ENCODE data around the gene RAD51AP1. TPM values are rescaled to one million over a fixed set of nuclear protein-coding genes. Genes with fewer than 3 reads are reported as not detected.
A peak's percentile ranks its signal among the peaks of the same experiment; 100 is the strongest.

The RAD51AP1 gene
- total RNA-seq, 4 donors from 2014 or later = 0.61 to 2.7 (median 1.5) TPM

GRCh38 chr12:4603946-4604345 lies 65.3 kb downstream of the RAD51AP1 start:
- 16 to 37% methylated on average over 1 of the region's 1 CpG for WGBS, 2 donors
- intact Hi-C loops (cut with DNase I; ENCODE audit: low total_unique reads) = no loop called here
- DNase-seq (ENCODE audit: low spot score in 2 of 2) = no peak
- TF ChIP-seq POLR2A (IDR thresholded peaks at IDR 0.05) = no peak
- TF ChIP-seq, protein P1, sequence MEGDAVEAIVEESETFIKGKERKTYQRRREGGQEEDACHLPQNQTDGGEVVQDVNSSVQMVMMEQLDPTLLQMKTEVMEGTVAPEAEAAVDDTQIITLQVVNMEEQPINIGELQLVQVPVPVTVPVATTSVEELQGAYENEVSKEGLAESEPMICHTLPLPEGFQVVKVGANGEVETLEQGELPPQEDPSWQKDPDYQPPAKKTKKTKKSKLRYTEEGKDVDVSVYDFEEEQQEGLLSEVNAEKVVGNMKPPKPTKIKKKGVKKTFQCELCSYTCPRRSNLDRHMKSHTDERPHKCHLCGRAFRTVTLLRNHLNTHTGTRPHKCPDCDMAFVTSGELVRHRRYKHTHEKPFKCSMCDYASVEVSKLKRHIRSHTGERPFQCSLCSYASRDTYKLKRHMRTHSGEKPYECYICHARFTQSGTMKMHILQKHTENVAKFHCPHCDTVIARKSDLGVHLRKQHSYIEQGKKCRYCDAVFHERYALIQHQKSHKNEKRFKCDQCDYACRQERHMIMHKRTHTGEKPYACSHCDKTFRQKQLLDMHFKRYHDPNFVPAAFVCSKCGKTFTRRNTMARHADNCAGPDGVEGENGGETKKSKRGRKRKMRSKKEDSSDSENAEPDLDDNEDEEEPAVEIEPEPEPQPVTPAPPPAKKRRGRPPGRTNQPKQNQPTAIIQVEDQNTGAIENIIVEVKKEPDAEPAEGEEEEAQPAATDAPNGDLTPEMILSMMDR (IDR thresholded peaks at IDR 0.05) = no peak
- no peak overlapping the region for H3K4me3 ChIP-seq (ENCODE audit: low read depth, poor library complexity, severe bottlenecking)

DNA sequence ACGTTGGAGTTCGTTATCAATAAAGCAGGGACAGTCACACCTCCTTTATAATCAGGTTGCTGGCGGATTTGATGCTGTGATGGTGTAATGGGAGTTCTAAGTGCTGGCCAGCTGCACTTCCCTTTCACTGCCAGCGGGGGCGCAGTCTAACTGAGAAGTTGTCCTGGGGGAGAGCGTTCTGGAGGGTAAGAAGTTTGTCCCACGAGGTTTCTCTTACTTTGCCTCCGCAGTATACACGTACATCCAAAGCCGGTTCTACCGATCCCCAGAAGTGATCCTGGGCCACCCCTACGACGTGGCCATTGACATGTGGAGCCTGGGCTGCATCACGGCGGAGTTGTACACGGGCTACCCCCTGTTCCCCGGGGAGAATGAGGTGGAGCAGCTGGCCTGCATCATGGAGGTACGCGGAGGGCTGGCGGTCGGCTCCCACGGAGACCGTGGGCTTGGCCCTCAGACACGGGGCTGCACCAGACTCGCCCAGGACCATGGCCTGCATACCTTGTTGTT lies 66.0 kb downstream of the RAD51AP1 start:
- peak; percentile 81 to 95 for DNase-seq (ENCODE audit: low spot score in 2 of 2)
- H3K4me3 ChIP-seq (ENCODE audit: low read depth, poor library complexity, severe bottlenecking) = peak overlapping the region; percentile 81
- no peak for TF ChIP-seq POLR2A (IDR thresholded peaks at IDR 0.05)
- TF ChIP-seq, protein P1 (IDR thresholded peaks at IDR 0.05) = peak in 1 of 3 donors; percentile 65
- 1% methylated on average over 24 to 25 of the region's 25 CpGs for WGBS, 2 donors
- intact Hi-C loops (cut with DNase I; ENCODE audit: low total_unique reads) = no loop called here

DNA sequence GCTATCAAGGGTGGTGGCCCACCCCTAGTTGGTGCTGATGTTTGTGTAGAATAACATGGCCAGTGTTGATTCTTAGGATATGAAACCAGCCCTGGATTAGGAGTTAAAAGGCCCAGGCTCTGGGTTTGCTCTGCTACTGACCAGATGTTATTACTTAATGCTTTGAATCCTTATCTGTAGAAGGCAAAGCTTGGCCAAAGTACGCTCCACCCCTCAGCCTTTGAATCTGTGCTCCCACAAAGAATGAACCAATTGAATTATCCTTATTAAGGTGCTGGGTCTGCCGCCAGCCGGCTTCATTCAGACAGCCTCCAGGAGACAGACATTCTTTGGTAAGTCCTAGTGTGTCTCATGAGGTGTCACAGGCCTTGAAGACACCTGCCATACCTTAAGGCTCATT lies 68.4 kb downstream of the RAD51AP1 start:
- TF ChIP-seq, protein P1 (IDR thresholded peaks at IDR 0.05) = no peak
- TF ChIP-seq POLR2A (IDR thresholded peaks at IDR 0.05) = no peak
- no peak for DNase-seq (ENCODE audit: low spot score in 2 of 2)
- intact Hi-C loops (cut with DNase I; ENCODE audit: low total_unique reads) = no loop called here
- no peak overlapping the region for H3K4me3 ChIP-seq (ENCODE audit: low read depth, poor library complexity, severe bottlenecking)
- 68 to 70% methylated on average over 3 of the region's 3 CpGs for WGBS, 2 donors

DNA sequence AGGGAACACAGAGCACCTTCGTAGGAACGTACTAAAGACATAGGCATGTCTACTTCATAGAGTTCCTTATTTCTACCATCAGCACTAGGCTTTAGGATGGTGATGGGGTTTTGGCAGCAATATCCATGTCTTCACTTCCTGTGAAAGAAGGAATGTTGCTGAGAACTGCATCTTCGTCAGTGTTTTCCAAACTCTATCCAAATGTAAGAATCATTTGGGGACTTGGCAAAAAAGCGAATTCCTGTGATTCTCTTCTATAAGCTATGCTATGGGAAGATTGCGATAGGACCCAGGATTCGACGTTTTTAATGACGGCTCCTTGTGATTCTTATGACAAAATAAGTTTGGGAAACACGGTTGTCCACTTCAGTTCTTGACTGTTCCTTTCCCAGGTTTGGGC lies 70.4 kb downstream of the RAD51AP1 start:
- TF ChIP-seq, protein P1 (IDR thresholded peaks at IDR 0.05) = no peak
- no peak for TF ChIP-seq POLR2A (IDR thresholded peaks at IDR 0.05)

More for the DNA sequence above, 70.4 kb downstream of the RAD51AP1 start:
- 91 to 94% methylated on average over 9 of the region's 9 CpGs for WGBS, 2 donors
- DNase-seq (ENCODE audit: low spot score in 2 of 2) = no peak
- intact Hi-C loops (cut with DNase I; ENCODE audit: low total_unique reads) = no loop called here
- H3K4me3 ChIP-seq (ENCODE audit: low read depth, poor library complexity, severe bottlenecking) = no peak overlapping the region

Other genes starting within 250 kb of the RAD51AP1 start
- gene TIGAR, start 217.7 kb upstream of the RAD51AP1 start, total RNA-seq = 1 to 10 TPM; 2.3 to 5.1 (median 4.7) TPM
- gene FGF23, start 159.2 kb upstream of the RAD51AP1 start, total RNA-seq = not detected
- not detected for gene FGF6, start 93.1 kb upstream of the RAD51AP1 start, total RNA-seq
- gene DYRK4, start 23.3 kb downstream of the RAD51AP1 start, total RNA-seq = 10 to 100 TPM; 15.5 to 30.5 (median 22.1) TPM
- gene AKAP3, start 110.2 kb downstream of the RAD51AP1 start, total RNA-seq = 1 to 10 TPM in 2 of 4 donors, under 1 TPM in 2; 0.61 to 1.4 (median 1.0) TPM
- 10 to 100 TPM; 22.9 to 61.8 (median 39.4) TPM for gene NDUFA9, start 110.2 kb downstream of the RAD51AP1 start, total RNA-seq
- gene GALNT8, start 181.5 kb downstream of the RAD51AP1 start, total RNA-seq = 1 to 10 TPM in 2 of 4 donors, under 1 TPM in 2; 0.39 to 1.8 (median 0.95) TPM

Data from lower leg skin (tissue), 4 donors.